ENCODE data around the gene CARD11.
"Not testable (repeated sequence)": the region's sequence is repeated elsewhere in the genome, so short reads cannot be mapped to it uniquely, and the experiment has no call there.

CARD11 gene

DNA sequence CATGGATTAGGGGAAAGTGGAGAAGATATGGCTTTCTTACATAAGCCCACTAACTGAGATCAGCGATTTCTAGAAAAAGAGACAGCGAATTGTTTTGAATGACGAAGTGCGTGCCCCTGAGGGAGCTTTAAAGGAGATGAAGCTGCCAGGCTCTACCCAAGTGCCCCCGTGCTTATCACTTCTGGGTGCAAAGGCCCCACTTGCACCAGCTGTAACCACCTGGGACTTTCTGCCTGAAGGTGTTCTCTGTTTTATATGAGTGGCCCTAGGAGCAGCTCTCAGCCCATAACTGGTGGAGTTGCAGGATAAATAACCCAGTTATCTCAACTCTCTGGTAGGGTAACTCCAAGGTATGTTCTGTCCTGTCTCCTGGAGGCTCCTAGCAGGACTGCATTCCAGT, 20.4 kb upstream of the CARD11 start:
- no peak for DNase-seq (ENCODE audit: low read depth)

DNA sequence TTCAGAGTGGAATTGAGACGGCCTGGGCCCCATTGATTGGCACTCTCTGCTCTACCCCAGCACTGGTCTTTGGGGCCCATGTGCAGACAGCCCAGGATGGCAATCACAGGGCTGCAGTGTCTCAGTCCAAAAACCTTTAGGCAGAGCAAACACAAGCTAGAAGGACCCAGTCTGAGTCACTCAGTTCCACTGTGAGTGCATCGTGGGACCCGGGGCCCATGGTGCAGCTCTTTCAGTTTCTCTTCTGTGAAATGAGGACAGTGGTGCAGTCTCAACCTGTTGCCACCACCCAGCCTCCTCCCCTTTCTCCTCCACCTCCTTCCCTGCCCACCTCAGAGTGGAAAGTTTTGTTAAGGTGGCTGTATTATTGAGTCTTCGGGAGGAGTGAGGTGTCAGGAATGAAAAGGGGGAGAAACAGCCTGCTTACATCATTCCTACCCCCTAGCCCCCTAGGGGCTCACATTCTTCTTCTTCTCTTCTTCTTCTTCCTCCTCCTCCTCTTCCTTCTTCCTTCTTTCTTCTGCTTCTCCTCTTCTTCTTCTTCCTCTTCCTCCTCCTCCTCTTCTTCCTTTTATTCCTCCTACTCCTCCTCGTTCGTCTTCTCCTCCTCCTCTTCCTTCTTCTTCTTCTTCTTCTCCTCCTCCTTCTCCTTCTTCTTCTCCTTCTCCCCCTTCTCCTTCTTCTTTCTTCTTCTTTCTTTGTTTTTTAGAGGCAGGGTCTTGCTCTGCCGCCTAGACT, 19.5 kb upstream of the CARD11 start:
- DNase-seq (ENCODE audit: low read depth) = peak; percentile 69

DNA sequence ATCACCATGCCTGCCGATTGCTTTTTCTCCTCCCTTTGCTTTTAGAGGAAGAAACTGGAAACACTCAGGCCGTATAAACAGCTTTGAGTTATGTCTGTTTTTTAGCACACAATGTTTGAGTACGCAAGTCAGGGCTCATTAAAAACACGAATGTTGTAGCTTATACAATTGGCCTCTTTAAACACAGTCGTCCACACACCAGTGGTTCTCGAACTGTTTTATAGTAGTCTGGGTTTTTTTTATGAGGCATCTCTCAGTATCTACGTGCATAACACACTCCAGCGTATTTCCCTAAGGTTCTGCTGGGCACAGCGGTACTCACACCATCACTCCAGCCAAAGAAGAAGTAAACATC, 13.4 kb upstream of the CARD11 start:
- DNase-seq (ENCODE audit: low read depth) = no peak

DNA sequence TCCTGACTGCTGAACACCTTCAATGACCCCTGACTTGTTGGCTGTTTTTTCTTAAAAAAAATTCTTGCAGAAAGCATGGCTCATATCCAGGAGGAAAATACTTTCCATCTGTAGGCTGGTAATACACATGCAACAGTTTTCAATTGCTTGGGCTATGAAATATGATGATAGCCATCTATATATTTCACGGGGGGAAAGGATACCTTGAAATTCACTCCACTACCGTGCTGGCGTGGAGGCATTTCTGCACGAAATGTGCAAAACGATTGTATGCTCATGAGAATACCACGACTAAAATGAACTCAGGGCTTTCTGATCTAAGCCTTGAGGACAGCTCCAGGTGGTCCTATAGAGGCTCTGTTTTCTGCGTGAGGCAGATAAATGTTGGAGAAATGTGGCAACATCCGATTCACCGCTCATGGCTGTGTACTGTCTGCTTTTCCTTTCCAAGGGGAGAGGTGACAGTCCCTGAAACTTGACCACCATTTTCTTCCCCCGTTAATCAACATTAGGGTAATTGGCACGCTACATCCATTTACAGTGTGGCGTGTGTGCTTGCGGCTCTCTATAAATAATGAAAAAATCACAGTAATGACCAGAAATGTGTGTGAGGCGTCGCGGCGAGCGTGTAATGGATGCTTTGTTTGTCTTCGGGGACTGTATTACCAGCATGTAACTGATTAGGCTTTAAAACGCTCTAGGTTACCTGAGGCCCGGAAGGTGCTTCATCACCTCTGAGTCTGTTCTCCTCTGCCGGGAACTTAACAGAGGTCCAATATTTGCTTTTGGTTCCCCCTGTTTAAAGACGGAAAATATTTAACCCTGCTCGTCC, 12.8 kb upstream of the CARD11 start:
- no peak for DNase-seq (ENCODE audit: low read depth)

DNA sequence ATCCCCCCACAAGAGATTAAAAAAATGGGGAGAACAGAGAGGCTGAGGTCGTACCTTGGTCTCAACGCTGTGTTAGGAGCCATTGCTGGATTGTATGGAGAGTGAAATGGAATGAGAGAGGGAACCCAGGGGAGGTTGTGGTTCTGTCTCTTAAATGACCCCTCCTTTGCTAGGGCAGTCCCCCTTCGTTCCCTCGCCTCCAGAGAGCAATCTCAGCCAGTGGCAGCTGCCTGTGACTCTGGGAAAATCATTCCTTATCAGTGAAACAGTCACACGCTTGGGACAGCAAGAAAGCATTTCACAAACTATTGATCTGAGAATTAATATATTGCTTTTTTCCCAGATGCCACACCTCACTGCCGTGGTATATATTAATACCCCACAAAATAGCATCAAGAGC, 12.0 kb upstream of the CARD11 start:
- DNase-seq (ENCODE audit: low read depth) = no peak

DNA sequence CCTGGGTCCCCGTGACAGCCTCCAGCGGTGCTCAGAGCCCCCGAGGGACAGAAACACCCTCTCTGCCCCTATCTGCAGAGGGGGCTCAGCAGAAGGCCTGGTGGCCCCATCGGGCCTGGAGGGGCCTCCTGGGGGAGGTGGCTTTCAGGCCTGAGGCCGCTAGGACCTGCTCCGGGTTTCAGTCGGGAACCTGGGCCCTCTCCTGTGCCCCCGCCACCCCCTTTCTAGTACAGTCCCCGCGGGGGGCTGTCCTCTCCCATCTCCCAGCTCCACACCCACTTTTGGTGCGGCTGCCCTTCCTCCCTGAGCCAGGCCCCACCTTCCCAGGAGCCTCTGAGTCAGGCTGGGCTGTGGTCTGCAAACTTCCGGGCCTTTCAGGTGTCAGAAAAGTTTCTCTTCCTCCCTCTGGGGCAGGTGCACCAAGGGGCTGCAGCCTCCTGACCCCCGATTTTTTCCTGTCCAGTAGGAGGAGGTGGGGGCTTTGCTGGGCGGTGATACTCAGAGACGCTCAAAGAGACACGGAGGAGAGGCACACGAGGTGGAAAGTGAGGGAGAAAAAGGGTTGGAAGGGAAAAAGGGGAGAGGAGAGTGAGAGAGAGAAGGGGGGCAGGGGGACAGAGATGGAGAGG, 692 bp downstream of the CARD11 start:
- peak; percentile 48 for DNase-seq (ENCODE audit: low read depth)

DNA sequence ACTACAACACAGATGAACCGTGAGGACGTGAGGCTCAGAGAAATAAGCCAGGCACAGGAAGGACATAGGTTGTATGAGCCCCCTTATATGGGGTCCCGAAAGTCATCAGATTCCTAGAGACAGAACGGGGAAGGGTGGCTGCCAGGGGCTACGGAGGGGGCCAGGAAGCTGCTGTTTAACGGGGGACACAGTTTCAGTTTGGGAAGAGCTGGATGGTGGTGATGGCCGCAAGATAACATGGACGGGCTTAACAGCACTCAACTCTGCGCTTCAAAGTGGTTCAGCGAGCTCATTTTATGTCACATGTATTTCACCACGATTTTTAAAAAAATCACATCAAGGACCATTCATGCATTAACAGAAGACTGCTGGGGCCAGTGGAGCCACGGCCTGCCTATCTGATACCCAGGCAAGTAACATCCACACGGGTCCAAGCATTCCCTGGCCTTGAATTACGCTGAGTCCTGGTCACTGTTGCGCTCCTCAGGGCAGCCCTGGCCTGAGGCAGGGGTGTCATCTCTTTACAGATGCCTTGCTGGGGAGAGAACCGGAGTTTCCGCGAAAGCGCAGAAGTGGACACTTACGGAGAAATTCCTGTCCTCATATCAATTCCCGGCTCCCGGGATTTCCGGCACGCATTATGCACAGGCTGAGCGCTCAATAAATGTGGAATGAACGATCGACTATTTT, 1.5 kb downstream of the CARD11 start:
- DNase-seq (ENCODE audit: low read depth) = no peak

DNA sequence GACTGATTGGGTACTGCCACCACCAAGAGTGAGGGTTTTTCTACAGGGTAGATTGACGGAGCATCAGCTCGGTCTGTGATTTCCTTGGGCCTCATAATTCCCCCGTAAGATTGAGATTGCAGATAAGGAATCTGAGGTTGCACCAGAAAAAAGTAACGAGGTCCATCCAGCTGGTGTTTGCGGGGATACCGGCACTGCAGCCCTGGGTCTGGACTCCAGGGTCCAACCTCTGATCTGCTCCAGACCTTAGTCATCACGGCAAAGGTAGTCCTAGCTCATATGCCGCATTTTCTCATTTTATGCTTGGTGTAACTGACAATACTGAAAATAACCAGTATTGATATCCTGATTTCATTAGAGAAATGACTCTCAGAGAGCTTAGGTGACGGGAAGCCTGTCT, 3.9 kb downstream of the CARD11 start:
- no peak for DNase-seq (ENCODE audit: low read depth)

DNA sequence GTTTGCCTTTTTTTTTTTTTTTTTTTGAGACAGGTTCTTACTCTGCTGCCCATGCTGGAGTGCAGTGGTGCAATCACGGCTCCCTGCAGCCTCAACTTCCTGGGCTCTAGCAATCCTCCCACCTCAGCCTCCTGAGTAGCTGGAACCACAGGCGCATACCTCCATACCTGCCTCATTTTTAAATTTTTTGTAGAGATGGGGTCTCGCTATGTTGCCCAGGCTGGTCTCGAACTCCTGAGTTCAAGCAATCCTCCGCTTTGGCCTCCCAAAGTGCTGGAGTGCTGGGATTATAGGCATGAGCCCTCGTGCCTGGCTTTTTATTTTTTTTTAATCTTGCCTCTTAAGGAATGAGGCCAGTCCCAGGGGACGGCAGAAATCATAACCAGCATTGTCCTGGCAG, 5.7 kb downstream of the CARD11 start:
- not testable (repeated sequence) for DNase-seq (ENCODE audit: low read depth)

DNA sequence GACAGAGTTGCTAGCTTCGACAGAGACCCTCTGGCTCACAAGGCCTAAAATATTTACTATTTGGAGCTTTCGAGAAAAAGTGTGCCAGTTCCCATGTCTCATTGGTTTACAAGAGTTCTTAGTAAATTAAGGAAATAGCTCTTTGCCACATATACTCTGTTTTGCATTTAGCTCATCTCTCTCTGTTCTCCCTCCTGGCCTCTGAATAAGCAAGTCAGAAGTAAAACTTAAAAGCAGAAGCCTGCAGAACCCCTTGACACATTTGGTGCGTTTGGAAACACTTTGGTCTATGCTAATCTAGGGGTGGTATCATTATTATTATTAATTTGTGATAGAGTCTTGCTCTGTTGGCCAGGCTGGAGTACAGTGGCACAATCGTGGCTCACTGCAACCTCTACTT, 6.4 kb downstream of the CARD11 start:
- DNase-seq (ENCODE audit: low read depth) = no peak

DNA sequence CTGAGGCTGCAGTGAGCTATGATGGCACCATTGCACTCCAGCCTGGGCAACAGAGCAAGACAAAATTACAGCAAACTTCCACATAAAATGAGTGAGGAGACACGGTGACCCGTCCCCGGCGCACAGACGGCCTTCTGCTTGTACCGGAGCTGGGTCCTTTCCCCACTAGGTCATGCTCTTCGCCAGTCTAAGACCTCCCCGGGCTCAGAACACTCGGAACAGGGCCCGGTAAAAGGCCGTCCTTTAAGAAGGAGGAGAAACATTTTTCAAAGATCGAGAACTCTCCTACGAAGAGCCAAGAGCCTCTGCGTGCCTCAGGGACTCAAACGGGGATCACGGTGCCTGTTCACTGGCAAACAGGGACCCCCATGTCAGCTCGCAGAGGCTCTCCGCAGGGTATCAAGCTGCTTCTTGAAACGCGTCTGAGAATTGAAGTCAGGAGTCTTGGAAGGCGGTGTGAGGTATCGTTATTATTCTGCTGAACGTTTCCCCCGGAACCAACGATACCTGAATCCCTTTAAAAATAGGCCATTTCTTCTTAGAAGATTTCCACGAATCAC, 9.0 kb downstream of the CARD11 start:
- no peak for DNase-seq (ENCODE audit: low read depth)

DNA sequence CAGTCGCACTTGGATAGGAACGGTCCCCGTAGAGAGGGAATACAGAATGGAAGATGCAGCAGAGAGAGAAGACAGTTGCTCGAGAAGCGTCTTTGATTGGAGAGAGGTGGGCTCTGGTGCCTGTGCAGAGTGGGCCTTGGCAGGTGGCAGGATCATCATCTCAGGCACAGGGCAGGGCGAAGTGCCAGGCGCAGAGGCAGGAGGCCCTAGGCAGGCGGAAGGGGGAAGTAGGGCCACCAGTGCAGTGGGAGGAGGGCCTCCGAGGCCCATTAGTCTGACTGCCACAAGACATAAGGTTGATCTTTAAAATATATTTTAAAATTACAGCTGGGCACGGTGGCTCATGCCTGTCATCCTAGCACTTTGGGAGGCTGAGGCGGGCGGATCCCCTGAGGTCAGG, 10.1 kb downstream of the CARD11 start:
- no peak for DNase-seq (ENCODE audit: low read depth)

DNA sequence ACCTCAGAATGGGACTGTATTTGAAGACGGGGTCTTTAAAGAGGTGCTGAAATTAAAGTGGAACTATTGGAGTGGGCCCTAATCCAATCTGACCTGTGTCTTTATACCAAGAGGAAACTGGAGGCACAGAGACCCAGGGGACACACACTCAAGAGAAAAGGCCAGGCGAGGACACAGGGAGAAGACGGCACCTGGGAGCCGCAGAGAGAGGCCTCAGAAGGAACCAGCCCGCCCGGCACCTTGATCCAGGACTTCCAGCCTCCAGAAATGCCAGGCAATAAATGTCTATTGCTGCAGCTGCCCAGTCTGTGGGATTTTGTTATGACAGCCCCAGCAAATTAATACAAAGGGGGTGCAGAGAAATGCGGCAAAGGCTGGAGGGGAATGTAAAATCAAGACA, 10.5 kb downstream of the CARD11 start:
- DNase-seq (ENCODE audit: low read depth) = no peak

DNA sequence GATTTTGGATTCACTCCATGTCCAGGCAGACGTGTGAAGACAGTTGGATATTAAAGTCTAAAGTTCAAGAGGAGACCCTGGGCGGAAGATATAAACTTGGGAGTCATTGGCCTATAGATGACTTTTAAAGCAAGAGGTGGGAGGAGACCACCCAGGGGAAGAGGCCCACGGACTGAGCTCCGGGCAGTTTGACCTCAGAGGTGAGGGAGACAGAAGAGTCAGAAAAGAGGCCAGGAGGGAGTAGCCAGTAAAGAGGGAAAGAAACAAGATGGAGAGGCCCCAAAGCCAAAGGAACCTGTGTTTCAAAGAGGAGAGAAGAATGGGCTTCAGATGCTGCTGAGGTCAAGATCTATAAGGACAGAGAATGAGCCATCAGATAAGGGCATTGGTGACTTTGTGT, 11.4 kb downstream of the CARD11 start:
- no peak for DNase-seq (ENCODE audit: low read depth)

DNA sequence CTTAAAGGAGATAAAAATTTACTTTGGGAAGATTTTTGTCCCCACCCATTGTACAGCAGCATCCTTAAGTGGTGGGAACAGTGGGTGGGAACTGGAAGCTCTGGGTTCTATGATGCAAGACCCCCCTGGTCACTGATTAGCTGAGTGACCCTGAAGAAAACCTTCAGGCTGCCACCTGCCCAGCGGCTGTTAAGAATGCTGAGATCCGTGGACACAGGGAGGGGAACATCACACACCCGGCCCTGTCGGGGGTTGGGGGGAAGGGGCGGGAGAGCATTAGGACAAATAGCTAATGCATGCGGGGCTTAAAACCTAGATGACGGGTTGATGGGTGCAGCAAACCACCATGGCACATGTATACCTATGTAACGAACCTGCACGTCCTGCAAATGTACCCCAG, 14.5 kb downstream of the CARD11 start:
- no peak for DNase-seq (ENCODE audit: low read depth)

DNA sequence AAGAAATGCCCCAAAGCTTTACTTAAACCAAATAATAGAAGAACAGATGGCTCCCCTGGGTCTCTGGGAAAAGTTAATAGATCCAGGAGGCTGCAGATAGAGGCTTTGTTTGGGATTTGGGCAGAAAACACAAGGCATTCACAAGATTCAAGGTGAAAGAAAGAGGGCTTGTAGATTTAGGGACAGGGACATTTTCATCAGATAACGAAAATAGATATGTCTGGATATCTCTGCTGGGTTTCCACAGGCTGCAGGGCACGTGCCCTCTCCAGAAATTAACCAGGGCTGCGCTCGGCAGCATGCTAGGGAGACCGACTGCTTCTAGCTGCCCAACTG, 14.9 kb downstream of the CARD11 start:
- no peak for DNase-seq (ENCODE audit: low read depth)

DNA sequence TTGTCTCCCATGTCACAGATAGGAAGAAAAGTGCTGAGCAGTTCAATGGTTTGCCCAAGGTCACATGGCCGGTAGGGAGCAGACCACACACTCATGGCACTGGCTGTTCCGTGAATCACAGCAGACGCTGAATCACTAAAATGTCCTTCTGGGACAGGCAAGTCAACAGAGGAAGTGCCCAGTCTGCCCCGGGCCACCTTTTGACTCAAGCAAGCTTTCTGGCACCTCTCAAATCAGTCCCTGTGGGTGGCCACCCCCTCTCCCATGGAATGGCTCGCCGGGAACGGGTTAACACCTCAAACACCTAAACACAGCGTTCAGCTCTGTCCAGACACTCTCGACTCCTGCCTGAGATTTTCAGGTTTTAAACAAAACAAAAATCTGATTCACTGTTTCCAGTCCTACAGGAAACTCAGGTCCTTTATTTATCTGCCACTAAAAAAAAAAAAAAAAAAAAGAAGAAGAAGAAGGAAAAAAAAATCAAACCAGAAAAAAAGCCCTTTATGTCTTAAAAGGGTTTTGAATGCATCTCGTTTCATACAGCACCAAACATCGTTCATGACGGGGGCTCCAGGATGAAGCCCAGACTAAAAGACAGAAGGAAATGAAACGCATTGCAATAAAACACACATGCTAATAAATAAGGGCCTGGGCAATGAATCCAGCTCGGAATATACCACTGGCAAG, 15.5 kb downstream of the CARD11 start:
- DNase-seq (ENCODE audit: low read depth) = no peak

DNA sequence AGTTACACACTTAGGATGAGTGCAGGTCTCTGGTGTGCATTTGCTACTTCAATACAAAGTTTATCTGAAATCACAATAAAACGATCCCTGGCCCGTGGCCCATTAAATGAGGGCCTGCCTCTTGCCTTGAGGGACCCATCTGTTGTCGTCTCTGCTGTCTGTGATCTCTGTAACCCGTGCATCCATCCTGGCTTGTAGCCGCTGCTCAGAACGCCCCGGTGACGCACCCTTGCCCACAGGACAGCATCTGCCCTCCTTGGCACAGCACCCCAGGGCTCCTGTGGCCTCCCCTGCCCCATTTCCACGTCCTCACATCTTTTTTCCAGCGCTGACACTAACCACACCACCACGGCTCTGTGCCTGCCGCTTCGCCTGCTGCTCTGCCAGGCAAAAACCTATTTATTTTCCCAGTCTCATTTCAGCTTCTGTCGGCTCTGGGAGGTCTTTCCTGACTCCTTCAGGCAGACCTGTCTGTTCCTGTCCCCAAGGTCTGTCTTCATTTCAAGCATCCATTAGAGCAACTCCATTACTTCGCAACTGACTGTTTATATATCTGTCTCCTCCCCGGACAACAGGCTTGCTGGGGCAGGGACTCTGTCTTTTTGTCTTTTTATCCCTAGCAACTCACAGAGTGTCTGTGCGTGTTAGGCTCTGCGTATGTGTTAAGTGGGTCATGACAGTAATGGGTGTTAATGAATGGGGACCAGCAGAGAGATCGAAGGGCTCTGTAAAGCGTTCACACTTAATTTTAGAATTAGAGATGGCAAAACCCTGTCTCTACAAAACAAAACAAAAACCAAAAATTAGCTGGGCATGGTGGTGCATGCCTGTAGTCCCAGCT, 16.4 kb downstream of the CARD11 start:
- no peak for DNase-seq (ENCODE audit: low read depth)

DNA sequence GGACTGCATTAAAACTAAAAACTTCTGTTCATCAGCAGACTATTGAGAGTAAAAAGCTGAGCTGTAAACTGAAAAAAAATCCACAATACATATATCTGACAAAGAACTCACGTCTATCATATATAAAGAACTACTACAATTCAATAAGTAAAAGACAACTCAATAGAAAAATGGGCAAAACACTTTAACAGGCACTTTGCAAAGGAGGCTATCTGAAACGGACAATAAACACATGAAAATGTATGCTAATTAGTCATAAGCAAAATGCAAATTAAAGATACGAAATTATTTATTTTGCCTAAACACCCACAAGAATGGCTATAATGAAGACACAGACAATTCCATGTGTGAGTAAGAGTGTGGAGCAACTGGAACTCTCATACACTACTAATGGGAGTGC, 18.1 kb downstream of the CARD11 start:
- DNase-seq (ENCODE audit: low read depth) = no peak

DNA sequence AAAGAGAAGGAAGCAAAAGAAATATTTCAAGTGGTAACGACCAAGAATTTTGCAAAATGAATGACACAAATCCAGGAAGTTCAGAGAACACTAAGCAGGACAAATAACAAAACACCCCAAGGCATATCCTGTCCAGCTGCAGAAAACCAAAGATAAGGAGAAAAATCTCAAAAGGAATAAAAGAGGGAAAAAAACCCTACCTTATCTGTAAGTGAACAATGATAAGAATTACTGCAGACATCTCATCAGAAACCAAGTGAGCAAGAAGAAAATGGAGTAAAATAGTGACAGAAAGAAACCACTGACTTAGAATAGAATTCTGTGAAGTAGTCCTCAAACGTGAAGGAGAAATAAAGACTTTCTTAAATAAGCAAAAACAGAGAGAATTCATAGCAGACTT, 21.8 kb downstream of the CARD11 start:
- DNase-seq (ENCODE audit: low read depth) = no peak

DNA sequence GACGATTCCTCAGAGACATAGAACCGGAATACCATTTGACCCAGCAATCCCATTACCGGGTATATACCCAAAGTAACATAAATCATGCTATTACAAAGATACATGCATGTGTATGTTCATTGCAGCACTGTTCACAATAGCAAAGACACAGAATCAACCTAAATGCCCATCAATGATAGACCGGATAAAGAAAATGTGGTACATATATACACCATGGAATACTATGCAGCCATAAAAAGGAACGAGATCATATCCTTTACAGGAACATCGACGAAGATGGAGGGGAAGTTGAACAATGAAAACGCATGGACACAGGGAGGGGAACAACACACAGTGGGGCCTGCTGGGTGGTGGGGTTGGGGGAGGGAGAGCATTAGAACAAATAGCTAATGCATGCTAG, 22.4 kb downstream of the CARD11 start:
- DNase-seq (ENCODE audit: low read depth) = not testable (repeated sequence)

Measured in activated gamma-delta T cell treated with anti-CD3 and anti-CD28 coated beads, Interleukin-2, amount 50 U/mL, for 16 hours (primary cell).